H1 (cell line): ENCODE data around the gene NBAS. TPM values are rescaled to one million over a fixed set of nuclear protein-coding genes. Genes with fewer than 3 reads are reported as not detected.

Experiments used
- CTCF ChIA-PET: fragments of 300-600 bp; sonication (Branson Sonifier 250); formaldehyde crosslinking; loops from one replicate; lab custom pipeline; 2021; ENCODE audit not compliant: partially characterized antibody; lab: Charles Lee
- POLR2A ChIA-PET: fragments of 300-600 bp; sonication (Branson Sonifier 250); formaldehyde crosslinking; loops from one replicate; lab custom pipeline; 2021; ENCODE audit warnings: inconsistent platforms; ENCODE audit not compliant: partially characterized antibody; lab: Charles Lee
- DNase-seq, 2 experiments: peaks; one replicate each; pipeline versions ENCODE4 v3.0.0 to v3.0.0-alpha.2; 2010 to 2022; ENCODE audit warnings: low spot score in 2 of 2, low read depth in 1 of 2, mixed read lengths in 1 of 2
- FAIRE-seq: peaks from 2 replicates; lab custom pipeline; 2011; peaks lifted over from hg19 to GRCh38; lab: Jason Lieb, UNC
- H2AFZ ChIP-seq: 2 replicates; pipeline ENCODE4 v1.8.1; 2012; ENCODE audit warnings: low read length, inconsistent platforms
- H2AK5ac ChIP-seq: 2 replicates; pipeline ENCODE4 v1.6.1; 2013; ENCODE audit warnings: low read depth, low read length
- H2BK120ac ChIP-seq: replicated peaks from 2 replicates; pipeline ENCODE3; 2013; ENCODE audit warnings: low read depth, low read length, inconsistent platforms
- H2BK12ac ChIP-seq: 2 replicates; pipeline ENCODE4 v1.6.1; 2013; ENCODE audit warnings: low read depth, low read length
- H2BK15ac ChIP-seq: 2 replicates; pipeline ENCODE4 v1.6.1; 2013; ENCODE audit warnings: low read length
- H2BK20ac ChIP-seq: 2 replicates; pipeline ENCODE4 v1.6.1; 2013; ENCODE audit warnings: low read length
- H2BK5ac ChIP-seq: 2 replicates; pipeline ENCODE4 v1.6.1; 2013; ENCODE audit warnings: low read depth, low read length
- H3K14ac ChIP-seq: 2 replicates; pipeline ENCODE4 v1.6.1; 2013; ENCODE audit warnings: inconsistent platforms; ENCODE audit not compliant: insufficient read length
- H3K18ac ChIP-seq: 2 replicates; pipeline ENCODE4 v1.6.1; 2013; ENCODE audit warnings: low read length; ENCODE audit errors: extremely low read depth
- H3K23ac ChIP-seq: 2 replicates; pipeline ENCODE4 v1.6.1; 2013; ENCODE audit warnings: inconsistent platforms; ENCODE audit not compliant: insufficient read length
- H3K23me2 ChIP-seq: 2 replicates; pipeline ENCODE4 v1.6.1; 2013; ENCODE audit warnings: low read depth, low read length
- H3K27ac ChIP-seq: 2 replicates; pipeline ENCODE4 v1.6.1; 2011; ENCODE audit warnings: low read depth, low read length, inconsistent platforms
- H3K27me3 ChIP-seq, 4 experiments: replicated peaks in 1 of 4; 1 replicate in 1 of 4; 2 replicates in 3 of 4; pipeline versions ENCODE4 v1.6.1 to v1.8.1; 2011 to 2013; ENCODE audit warnings: low read length in 3 of 4, mild to moderate bottlenecking in 3 of 4, inconsistent platforms in 2 of 4, mixed read lengths in 2 of 4, moderate library complexity in 1 of 4; ENCODE audit not compliant: control insufficient read depth in 3 of 4, insufficient read depth in 3 of 4; ENCODE audit errors: extremely low read depth in 1 of 4
- H3K36me3 ChIP-seq, 4 experiments: 2 replicates each; pipeline versions ENCODE4 v1.6.1 to v1.8.1; 2011 to 2013; ENCODE audit warnings: mild to moderate bottlenecking in 4 of 4, low read length in 3 of 4, moderate library complexity in 2 of 4, control low read depth in 1 of 4, inconsistent platforms in 1 of 4; ENCODE audit not compliant: insufficient read depth in 4 of 4, control insufficient read depth in 2 of 4
- H3K4ac ChIP-seq: replicated peaks from 2 replicates; pipeline ENCODE3; 2013; ENCODE audit warnings: low read length, low read depth, mixed read lengths, inconsistent platforms; ENCODE audit not compliant: insufficient read length
- H3K4me1 ChIP-seq, 4 experiments: replicated peaks in 1 of 4; 1 replicate in 1 of 4; 2 replicates in 3 of 4; pipeline versions ENCODE4 v1.6.1 to v1.8.1; 2011 to 2013; ENCODE audit warnings: low read length in 3 of 4, inconsistent platforms in 2 of 4, mixed read lengths in 1 of 4; ENCODE audit not compliant: insufficient read depth in 4 of 4, control insufficient read depth in 3 of 4
- H3K4me2 ChIP-seq, 2 experiments: 2 replicates each; pipeline versions ENCODE4 v1.6.1 to v1.8.1; 2011 to 2013; ENCODE audit warnings: low read depth in 2 of 2, low read length in 2 of 2, control low read depth in 1 of 2, inconsistent platforms in 1 of 2, mild to moderate bottlenecking in 1 of 2; ENCODE audit not compliant: insufficient read depth in 1 of 2
- H3K4me3 ChIP-seq, 4 experiments: fragments of 200-600, 300-600 bp in 1 of 4; sonication (generic), shearing (Covaris generic), sonication (Bioruptor Twin) in 1 of 4; 2 replicates each; pipeline versions ENCODE4 v1.5.1 to v1.8.1; 2011 to 2016; ENCODE audit warnings: low read length in 4 of 4, low read depth in 3 of 4, control low read depth in 2 of 4, inconsistent platforms in 2 of 4, mild to moderate bottlenecking in 2 of 4, mixed read lengths in 1 of 4, moderate library complexity in 1 of 4; ENCODE audit not compliant: insufficient read depth in 2 of 4; ENCODE audit errors: extremely low read depth in 1 of 4
- H3K56ac ChIP-seq: replicated peaks from 2 replicates; pipeline ENCODE3; 2013; ENCODE audit warnings: low read depth, mild to moderate bottlenecking, mixed read lengths, low read length, inconsistent platforms; ENCODE audit not compliant: insufficient read length
- H3K79me1 ChIP-seq: 2 replicates; pipeline ENCODE4 v1.6.1; 2013; ENCODE audit warnings: low read depth, low read length, control low read depth
- H3K79me2 ChIP-seq, 2 experiments: 2 replicates each; pipeline versions ENCODE4 v1.6.1 to v1.8.1; 2012 to 2013; ENCODE audit warnings: low read length in 2 of 2, mild to moderate bottlenecking in 2 of 2, inconsistent platforms in 1 of 2; ENCODE audit not compliant: insufficient read depth in 2 of 2, control insufficient read depth in 1 of 2
- H3K9ac ChIP-seq, 4 experiments: replicated peaks in 1 of 4; 1 replicate in 1 of 4; 2 replicates in 3 of 4; pipeline versions ENCODE4 v1.6.1 to v1.8.1; 2011 to 2013; ENCODE audit warnings: low read depth in 3 of 4, low read length in 3 of 4, control low read depth in 2 of 4, mild to moderate bottlenecking in 2 of 4, moderate library complexity in 2 of 4, inconsistent platforms in 1 of 4; ENCODE audit errors: extremely low read depth in 1 of 4
- H3K9me3 ChIP-seq, 2 experiments: 2 replicates each; pipeline versions ENCODE4 v1.6.1 to v1.8.1; 2012 to 2013; ENCODE audit warnings: mild to moderate bottlenecking in 2 of 2, moderate library complexity in 2 of 2, control low read depth in 1 of 2, inconsistent platforms in 1 of 2, low read depth in 1 of 2, low read length in 1 of 2, mixed read lengths in 1 of 2; ENCODE audit not compliant: insufficient read depth in 2 of 2
- H4K20me1 ChIP-seq, 2 experiments: replicated peaks in 1 of 2; 2 replicates each; pipeline versions ENCODE3 to v1.8.1; 2011 to 2013; ENCODE audit warnings: inconsistent platforms in 2 of 2, low read length in 2 of 2, mild to moderate bottlenecking in 1 of 2; ENCODE audit not compliant: insufficient read depth in 2 of 2, control insufficient read depth in 1 of 2
- H4K5ac ChIP-seq: 2 replicates; pipeline ENCODE4 v1.6.1; 2013; ENCODE audit warnings: low read length, low read depth, mixed read lengths, inconsistent platforms; ENCODE audit not compliant: insufficient read length
- H4K8ac ChIP-seq: 2 replicates; pipeline ENCODE4 v1.8.0; 2013; ENCODE audit warnings: mild to moderate bottlenecking, moderate library complexity, low read length, inconsistent platforms; ENCODE audit not compliant: insufficient read depth; ENCODE audit errors: extremely low read depth
- H4K91ac ChIP-seq: replicated peaks from 2 replicates; pipeline ENCODE3; 2013; ENCODE audit warnings: low read length, mixed read lengths, inconsistent platforms; ENCODE audit not compliant: insufficient read length
- KDM1A ChIP-seq: fragments of 200-600, 300-600 bp; sonication (generic); IDR thresholded peaks from 2 replicates; pipeline ENCODE4 v1.7.1; 2016; ENCODE audit warnings: mild to moderate bottlenecking, low read length, borderline replicate concordance
- MAX ChIP-seq: IDR thresholded peaks from 2 replicates; pipeline ENCODE4 v1.6.1; 2012; ENCODE audit warnings: inconsistent platforms
- RBBP5 ChIP-seq: IDR thresholded peaks from 2 replicates; pipeline ENCODE4 v1.7.1; 2012; ENCODE audit warnings: low read depth, mild to moderate bottlenecking, inconsistent platforms, low read length, moderate library complexity, borderline replicate concordance
- SP4 ChIP-seq: IDR thresholded peaks from 2 replicates; pipeline ENCODE4 v1.6.1; 2012; ENCODE audit warnings: low read length, inconsistent platforms
- SRF ChIP-seq: IDR thresholded peaks from 2 replicates; pipeline ENCODE4 v1.6.1; 2011; ENCODE audit warnings: mild to moderate bottlenecking, low read depth, low read length, moderate library complexity
- ZNF274 ChIP-seq: IDR thresholded peaks from 2 replicates; pipeline ENCODE4 v1.7.0; 2012; ENCODE audit warnings: low read length, borderline replicate concordance; ENCODE audit errors: extremely low read depth
- WGBS, 2 experiments: shearing (Covaris generic) in 1 of 2; methylation state at CpG; one replicate each; pipeline versions ENCODE4 v1.1.6 to v1.1.7; 2013 to 2015; ENCODE audit warnings: low lambda C conversion rate in 2 of 2, mixed read lengths in 2 of 2, inconsistent platforms in 1 of 2, low coverage in 1 of 2, missing lambda C conversion rate in 1 of 2; ENCODE audit not compliant: insufficient replicate concordance in 2 of 2, insufficient coverage in 1 of 2, insufficient read length in 1 of 2; ENCODE audit errors: extremely low coverage in 1 of 2, missing lambda C conversion rate in 1 of 2; 5-methylcytosine and 5-hydroxymethylcytosine counted together
- polyA plus RNA-seq, 7 experiments: library from polyadenylated mRNA; depleted of rRNA in 3 of 7; stranded (reverse) in 5 of 7; unstranded in 2 of 7; fragments of >200 nt in 5 of 7; fragments of 200-250 nt in 2 of 7; gene quantifications; 1 replicate in 5 of 7; 2 replicates in 1 of 7; 4 replicates in 1 of 7; pipeline versions ENCODE4 v1.2.1 to v1.2.3, GENCODE V29; 2011 to 2013; ENCODE audit warnings: missing spikeins in 2 of 7, mixed read lengths in 2 of 7
- total RNA-seq: library from RNA; stranded (reverse); fragmentation: NEBNext Ultra II Directional; extraction: Animal tissue kit (Norgen Biotek cat#: 25700); gene quantifications from 2 replicates; pipeline ENCODE4 v1.2.1, GENCODE V29; 2021

NBAS gene
- total and polyA plus RNA-seq, 2 of the 8 experiments (the other 6 are each of a cell fraction or from before 2014, with no cell fraction given): 19.6 to 34.8 TPM

GRCh38 chr2:15271941-15272542, 289.1 kb downstream of the NBAS start:
- FAIRE-seq: no peak
- no peaks in the 10 kb centered on the region for H3K27me3 ChIP-seq
- H3K27ac ChIP-seq: no peak overlapping the region
- no peak overlapping the region for H3K9ac ChIP-seq
- no peak for DNase-seq
- H2BK15ac ChIP-seq: no peak overlapping the region
- no peak overlapping the region for H2AK5ac ChIP-seq
- no peak overlapping the region for H2BK5ac ChIP-seq
- no peak overlapping the region for H3K4ac ChIP-seq
- no peak overlapping the region for H4K8ac ChIP-seq
- H4K5ac ChIP-seq: no peak overlapping the region
- peaks cover 0 to 4% (median 0%) of the 10 kb centered on the region in 4 experiments; a peak in 2 of 8 replicates for H3K36me3 ChIP-seq
- H3K18ac ChIP-seq: no peak overlapping the region
- no peak overlapping the region for H2BK12ac ChIP-seq
- H4K20me1 ChIP-seq: no peaks in the 10 kb centered on the region
- H2BK120ac ChIP-seq: no peak overlapping the region
- CTCF ChIA-PET: interaction anchor here (0.7 to 1.4 kb wide), 2 partner anchors 43 to 305 kb away, joined by 3 to 4 read pairs; no protein-coding TSS in a partner anchor
- H3K56ac ChIP-seq: no peak overlapping the region
- TF ChIP-seq RBBP5 (no peak), ZNF274 (no peak), SRF (no peak), SP4 (no peak), KDM1A (no peak), MAX (no peak)
- TF ChIP-seq, all 59 proteins: peak for 0
- Histone ChIP-seq H3K23me2 (no peaks in the 10 kb centered on the region), H3K9me3 (no peaks in the 10 kb centered on the region), H4K91ac (no peak overlapping the region), H3K23ac (no peak overlapping the region), H3K4me3 (no peak overlapping the region), H2AFZ (no peak overlapping the region), H3K4me2 (no peak overlapping the region), H3K79me1 (no peaks in the 10 kb centered on the region), H3K4me1 (no peaks in the 10 kb centered on the region), H2BK20ac (no peak overlapping the region), H3K14ac (no peak overlapping the region), H3K79me2 (no peaks in the 10 kb centered on the region)
- POLR2A ChIA-PET: no interaction called here
- 86% methylated on average over 1 of the region's 1 CpG; no CpG with 5 or more reads in 1 of the 2 experiments for WGBS, 2 experiments
